Hepatocyte (in vitro differentiated cells): ENCODE results near the gene TMEM236. TPM values are rescaled to one million over a fixed set of nuclear protein-coding genes. Genes with fewer than 3 reads are reported as not detected.

Experiments
- DNase-seq: peaks from one replicate; pipeline ENCODE4 v3.0.0-alpha.2; 2016; ENCODE audit warnings: low spot score
- H2AFZ ChIP-seq: fragments of 200-600 bp; sonication (generic); 2 replicates; pipeline ENCODE4 v1.6.0; 2016; ENCODE audit warnings: antibody characterized with exemption, mild to moderate bottlenecking
- H3K27ac ChIP-seq: fragments of 200-600 bp; sonication (generic); 2 replicates; pipeline ENCODE4 v1.5.1; 2016; ENCODE audit warnings: mild to moderate bottlenecking
- H3K27me3 ChIP-seq: fragments of 200-600 bp; sonication (generic); 2 replicates; pipeline ENCODE4 v1.6.1; 2016
- H3K36me3 ChIP-seq: fragments of 200-600 bp; sonication (generic); replicated peaks from 2 replicates; pipeline ENCODE4 v1.5.1; 2016; ENCODE audit warnings: low read depth; ENCODE audit not compliant: insufficient read depth
- H3K4me1 ChIP-seq: fragments of 200-600 bp; sonication (generic); 2 replicates; pipeline ENCODE4 v1.5.1; 2016; ENCODE audit warnings: mild to moderate bottlenecking, moderate library complexity; ENCODE audit not compliant: insufficient read depth
- H3K4me2 ChIP-seq: fragments of 200-600 bp; sonication (generic); 2 replicates; pipeline ENCODE4 v1.6.0; 2016
- H3K4me3 ChIP-seq: fragments of 200-600 bp; sonication (generic); 2 replicates; pipeline ENCODE4 v1.5.1; 2016; ENCODE audit warnings: mild to moderate bottlenecking
- H3K79me2 ChIP-seq: fragments of 200-600 bp; sonication (generic); 2 replicates; pipeline ENCODE4 v1.6.0; 2017; ENCODE audit warnings: mild to moderate bottlenecking
- H3K9me2 ChIP-seq: fragments of 200-600 bp; sonication (generic); replicated peaks from 2 replicates; pipeline ENCODE4 v1.6.0; 2017; ENCODE audit warnings: mild to moderate bottlenecking; ENCODE audit not compliant: insufficient read depth
- H3K9me3 ChIP-seq: fragments of 200-600 bp; sonication (generic); 2 replicates; pipeline ENCODE4 v1.5.1; 2016; ENCODE audit warnings: low read depth, mild to moderate bottlenecking
- H4K20me1 ChIP-seq: fragments of 200-600 bp; sonication (generic); 2 replicates; pipeline ENCODE4 v1.6.0; 2016; ENCODE audit warnings: mild to moderate bottlenecking; ENCODE audit not compliant: insufficient read depth, poor library complexity, severe bottlenecking
- EZH2 ChIP-seq: fragments of 200-600 bp; sonication (generic); IDR thresholded peaks from 2 replicates; pipeline ENCODE4 v1.6.1; 2016; ENCODE audit warnings: antibody characterized with exemption, mild to moderate bottlenecking, borderline replicate concordance
- EZH2phosphoT487 ChIP-seq: fragments of 200-600 bp; sonication (generic); IDR thresholded peaks from one replicate; pipeline ENCODE4 v1.6.1; 2018; ENCODE audit warnings: antibody characterized with exemption, mild to moderate bottlenecking, low read depth, moderate library complexity; ENCODE audit not compliant: unreplicated experiment, severe bottlenecking
- WGBS: methylation state at CpG from one replicate; pipeline ENCODE4 v1.1.6; 2016; ENCODE audit warnings: low lambda C conversion rate; ENCODE audit errors: missing lambda C conversion rate; 5-methylcytosine and 5-hydroxymethylcytosine counted together
- polyA plus RNA-seq: library from polyadenylated mRNA; unstranded; fragments of >200 nt; fragmentation: Nextera tagmentation; extraction: Ambion mirVana; gene quantifications from 2 replicates; pipeline ENCODE4 v1.2.1, GENCODE V29; 2016
- total RNA-seq: library from RNA; depleted of rRNA; stranded (reverse); fragments of >200 nt; gene quantifications from 2 replicates; pipeline ENCODE4 v1.2.3, GENCODE V29; 2014
- TF ChIP-seq, protein P1 (sequence below): fragments of 200-600 bp; sonication (generic); IDR thresholded peaks from 2 replicates; pipeline ENCODE4 v1.5.1; 2016; ENCODE audit warnings: antibody characterized with exemption, mild to moderate bottlenecking; ENCODE audit not compliant: poor library complexity

Gene TMEM236
- total and polyA plus RNA-seq, 2 experiments from 2014 or later = 0.08 to 0.80 TPM

DNA sequence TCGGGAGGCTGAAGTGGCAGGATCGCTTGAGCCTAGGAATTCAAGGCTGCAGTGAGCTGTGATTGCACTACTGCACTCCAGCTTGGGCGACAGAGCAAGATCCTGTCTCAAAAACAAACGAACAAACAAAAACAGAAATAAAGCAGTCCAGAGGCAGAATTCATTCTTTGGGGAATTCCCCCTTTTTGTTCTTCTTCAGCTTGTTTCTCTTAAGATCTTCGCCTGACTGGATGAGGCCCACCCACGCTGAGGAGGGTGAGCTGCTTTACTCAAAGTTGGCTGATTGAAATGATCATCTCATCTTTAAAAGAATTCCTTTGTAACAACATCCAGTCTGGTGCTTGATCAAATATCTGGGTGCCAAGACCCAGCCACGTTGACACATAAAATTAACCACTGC is 67.8 kb downstream of the TMEM236 start:
- Histone ChIP-seq H3K9me3 (no peaks in the 10 kb centered on the region), H3K79me2 (no peaks in the 10 kb centered on the region), H3K4me1 (no peaks in the 10 kb centered on the region), H3K9me2 (no peaks in the 10 kb centered on the region), H3K4me3 (no peak overlapping the region), H3K4me2 (no peak overlapping the region), H2AFZ (no peak overlapping the region), H3K27me3 (peaks cover 4% of the 10 kb centered on the region), H3K36me3 (no peaks in the 10 kb centered on the region), H3K27ac (no peak overlapping the region), H4K20me1 (no peaks in the 10 kb centered on the region)
- no peak for TF ChIP-seq EZH2
- TF ChIP-seq EZH2phosphoT487 = no peak
- TF ChIP-seq, protein P1, sequence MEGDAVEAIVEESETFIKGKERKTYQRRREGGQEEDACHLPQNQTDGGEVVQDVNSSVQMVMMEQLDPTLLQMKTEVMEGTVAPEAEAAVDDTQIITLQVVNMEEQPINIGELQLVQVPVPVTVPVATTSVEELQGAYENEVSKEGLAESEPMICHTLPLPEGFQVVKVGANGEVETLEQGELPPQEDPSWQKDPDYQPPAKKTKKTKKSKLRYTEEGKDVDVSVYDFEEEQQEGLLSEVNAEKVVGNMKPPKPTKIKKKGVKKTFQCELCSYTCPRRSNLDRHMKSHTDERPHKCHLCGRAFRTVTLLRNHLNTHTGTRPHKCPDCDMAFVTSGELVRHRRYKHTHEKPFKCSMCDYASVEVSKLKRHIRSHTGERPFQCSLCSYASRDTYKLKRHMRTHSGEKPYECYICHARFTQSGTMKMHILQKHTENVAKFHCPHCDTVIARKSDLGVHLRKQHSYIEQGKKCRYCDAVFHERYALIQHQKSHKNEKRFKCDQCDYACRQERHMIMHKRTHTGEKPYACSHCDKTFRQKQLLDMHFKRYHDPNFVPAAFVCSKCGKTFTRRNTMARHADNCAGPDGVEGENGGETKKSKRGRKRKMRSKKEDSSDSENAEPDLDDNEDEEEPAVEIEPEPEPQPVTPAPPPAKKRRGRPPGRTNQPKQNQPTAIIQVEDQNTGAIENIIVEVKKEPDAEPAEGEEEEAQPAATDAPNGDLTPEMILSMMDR = no peak
- DNase-seq = no peak
- WGBS = 84% methylated on average over 7 of the region's 7 CpGs

DNA sequence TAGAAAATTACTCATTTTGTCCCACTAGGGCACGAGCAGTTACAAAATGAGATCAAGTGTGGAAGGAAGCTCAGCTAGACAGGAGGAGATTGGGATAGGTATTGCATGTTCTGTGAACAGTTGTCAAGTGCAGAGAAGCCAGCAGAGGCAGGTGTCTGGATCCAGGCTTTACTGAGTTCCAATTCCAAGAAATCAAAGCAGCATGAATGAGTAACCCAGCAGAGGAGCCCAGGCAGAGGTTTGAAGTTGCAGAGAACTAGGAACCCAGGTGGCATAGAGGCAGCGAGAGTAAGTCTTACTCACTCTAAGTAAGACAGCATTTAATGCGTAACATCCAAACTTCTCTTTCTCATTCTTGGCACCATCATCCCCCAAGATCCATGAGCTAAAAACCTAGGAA is 68.9 kb downstream of the TMEM236 start:
- WGBS = 89% methylated on average over 3 of the region's 3 CpGs
- H3K79me2 ChIP-seq = no peaks in the 10 kb centered on the region
- H3K27ac ChIP-seq = no peak overlapping the region
- H3K4me2 ChIP-seq = no peak overlapping the region
- no peaks in the 10 kb centered on the region for H3K9me2 ChIP-seq
- no peak overlapping the region for H3K4me3 ChIP-seq
- TF ChIP-seq EZH2 = no peak
- TF ChIP-seq EZH2phosphoT487 = no peak
- TF ChIP-seq, protein P1 = no peak
- no peaks in the 10 kb centered on the region for H3K4me1 ChIP-seq
- no peaks in the 10 kb centered on the region for H4K20me1 ChIP-seq
- peaks cover 4% of the 10 kb centered on the region for H3K27me3 ChIP-seq
- no peak overlapping the region for H2AFZ ChIP-seq
- DNase-seq = no peak
- no peaks in the 10 kb centered on the region for H3K9me3 ChIP-seq
- H3K36me3 ChIP-seq = no peaks in the 10 kb centered on the region

DNA sequence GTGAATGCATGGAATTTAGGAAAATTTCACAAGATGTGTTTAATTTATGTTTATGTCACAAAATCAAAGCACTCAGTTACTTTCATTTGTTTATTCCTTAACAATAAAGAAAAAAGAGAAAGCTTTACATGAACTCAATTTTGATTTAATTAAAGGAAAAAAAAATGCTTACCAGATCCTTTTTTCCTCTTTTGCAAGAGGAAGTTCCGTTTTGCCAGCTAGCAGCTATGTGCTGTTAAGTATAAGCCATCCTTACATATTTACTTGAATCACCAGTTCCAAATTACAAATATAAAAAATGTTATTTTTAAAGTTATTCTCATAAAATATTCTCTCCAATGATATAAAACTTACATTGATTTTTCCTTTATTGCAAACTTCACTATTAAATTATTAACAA is 69.9 kb downstream of the TMEM236 start:
- H3K9me3 ChIP-seq = no peaks in the 10 kb centered on the region
- H4K20me1 ChIP-seq = no peaks in the 10 kb centered on the region
- TF ChIP-seq, protein P1 = no peak
- TF ChIP-seq EZH2phosphoT487 (no peak), EZH2 (no peak)
- DNase-seq = no peak
- no peaks in the 10 kb centered on the region for H3K4me1 ChIP-seq
- no peak overlapping the region for H2AFZ ChIP-seq
- H3K36me3 ChIP-seq = no peaks in the 10 kb centered on the region
- no peaks in the 10 kb centered on the region for H3K9me2 ChIP-seq
- no peak overlapping the region for H3K4me3 ChIP-seq
- H3K27ac ChIP-seq = no peak overlapping the region
- H3K79me2 ChIP-seq = no peaks in the 10 kb centered on the region
- 72% methylated on average over 1 of the region's 1 CpG for WGBS
- H3K27me3 ChIP-seq = peaks cover 4% of the 10 kb centered on the region
- no peak overlapping the region for H3K4me2 ChIP-seq

DNA sequence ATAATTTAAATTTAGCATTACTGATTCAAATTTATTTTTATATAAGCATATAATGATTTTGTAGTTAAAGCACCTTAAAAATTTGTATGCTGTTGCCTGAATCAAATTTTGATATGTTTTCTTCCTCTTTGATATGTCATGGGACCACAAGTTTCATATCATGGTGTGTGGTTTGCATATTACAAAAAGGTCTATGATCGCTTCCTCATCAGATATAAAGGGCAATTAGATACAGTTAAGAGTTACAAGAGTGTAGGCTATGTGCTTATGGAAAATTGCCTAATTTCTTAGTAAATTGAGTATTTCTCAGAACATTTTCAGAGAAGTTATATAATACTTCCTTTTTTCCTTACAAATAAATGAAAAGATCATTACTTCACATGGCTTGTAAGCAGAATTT is 79.3 kb downstream of the TMEM236 start:
- 100% methylated on average over 1 of the region's 1 CpG for whole genome bisulfite sequencing
- no peaks in the 10 kb centered on the region for H3K9me2 ChIP-seq
- no peaks in the 10 kb centered on the region for H3K4me1 ChIP-seq
- TF ChIP-seq EZH2 (no peak), EZH2phosphoT487 (no peak)
- H4K20me1 ChIP-seq = no peaks in the 10 kb centered on the region
- H3K27ac ChIP-seq = no peak overlapping the region
- DNase-seq = no peak
- no peak overlapping the region for H2AFZ ChIP-seq
- no peak overlapping the region for H3K4me2 ChIP-seq
- no peaks in the 10 kb centered on the region for H3K36me3 ChIP-seq
- H3K9me3 ChIP-seq = no peaks in the 10 kb centered on the region
- H3K79me2 ChIP-seq = no peaks in the 10 kb centered on the region
- H3K4me3 ChIP-seq = no peak overlapping the region
- no peaks in the 10 kb centered on the region for H3K27me3 ChIP-seq
